Fibroblast of pulmonary artery (primary cell): ENCODE data around the gene PATJ.

Source experiments
- DNase-seq: peaks from one replicate; pipeline ENCODE4 v3.0.0-alpha.2; 2010; ENCODE audit warnings: low read depth
- H3K4me3 ChIP-seq: replicated peaks from 2 replicates; pipeline ENCODE4 v1.5.1; 2011; ENCODE audit warnings: low read depth, mild to moderate bottlenecking, control low read depth, low read length, moderate library complexity
- TF ChIP-seq, protein P1 (sequence below): IDR thresholded peaks from 2 replicates; pipeline ENCODE4 v1.5.1; 2011; ENCODE audit warnings: mild to moderate bottlenecking, control low read depth, low read length, inconsistent platforms; ENCODE audit errors: missing control alignments

Gene PATJ

DNA sequence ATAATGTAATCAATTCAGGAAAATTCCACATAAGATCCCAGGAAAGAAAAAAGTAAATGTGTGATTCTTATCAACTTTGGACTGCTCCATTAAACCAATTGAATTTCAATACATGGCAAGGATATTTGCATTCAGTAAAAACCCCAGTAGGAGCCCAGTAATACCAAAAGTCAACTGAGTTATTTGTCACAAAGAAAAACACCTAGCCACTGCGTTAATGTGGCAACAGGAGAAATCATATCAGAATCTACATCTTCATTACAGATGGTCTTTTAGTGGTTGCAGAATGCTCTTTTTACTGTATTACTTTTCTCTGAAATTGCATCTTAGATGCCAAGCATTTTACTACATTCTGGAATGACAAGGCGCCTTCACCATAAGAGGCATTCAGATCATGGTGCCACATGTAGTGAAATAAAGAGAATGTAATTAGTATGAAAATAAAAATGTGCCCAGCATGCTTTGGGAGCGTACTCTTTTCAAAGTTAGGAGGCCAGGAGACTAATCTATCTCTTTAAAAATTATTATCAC is 180.7 kb downstream of the PATJ start:
- no peak for DNase-seq
- TF ChIP-seq, protein P1, sequence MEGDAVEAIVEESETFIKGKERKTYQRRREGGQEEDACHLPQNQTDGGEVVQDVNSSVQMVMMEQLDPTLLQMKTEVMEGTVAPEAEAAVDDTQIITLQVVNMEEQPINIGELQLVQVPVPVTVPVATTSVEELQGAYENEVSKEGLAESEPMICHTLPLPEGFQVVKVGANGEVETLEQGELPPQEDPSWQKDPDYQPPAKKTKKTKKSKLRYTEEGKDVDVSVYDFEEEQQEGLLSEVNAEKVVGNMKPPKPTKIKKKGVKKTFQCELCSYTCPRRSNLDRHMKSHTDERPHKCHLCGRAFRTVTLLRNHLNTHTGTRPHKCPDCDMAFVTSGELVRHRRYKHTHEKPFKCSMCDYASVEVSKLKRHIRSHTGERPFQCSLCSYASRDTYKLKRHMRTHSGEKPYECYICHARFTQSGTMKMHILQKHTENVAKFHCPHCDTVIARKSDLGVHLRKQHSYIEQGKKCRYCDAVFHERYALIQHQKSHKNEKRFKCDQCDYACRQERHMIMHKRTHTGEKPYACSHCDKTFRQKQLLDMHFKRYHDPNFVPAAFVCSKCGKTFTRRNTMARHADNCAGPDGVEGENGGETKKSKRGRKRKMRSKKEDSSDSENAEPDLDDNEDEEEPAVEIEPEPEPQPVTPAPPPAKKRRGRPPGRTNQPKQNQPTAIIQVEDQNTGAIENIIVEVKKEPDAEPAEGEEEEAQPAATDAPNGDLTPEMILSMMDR = no peak

DNA sequence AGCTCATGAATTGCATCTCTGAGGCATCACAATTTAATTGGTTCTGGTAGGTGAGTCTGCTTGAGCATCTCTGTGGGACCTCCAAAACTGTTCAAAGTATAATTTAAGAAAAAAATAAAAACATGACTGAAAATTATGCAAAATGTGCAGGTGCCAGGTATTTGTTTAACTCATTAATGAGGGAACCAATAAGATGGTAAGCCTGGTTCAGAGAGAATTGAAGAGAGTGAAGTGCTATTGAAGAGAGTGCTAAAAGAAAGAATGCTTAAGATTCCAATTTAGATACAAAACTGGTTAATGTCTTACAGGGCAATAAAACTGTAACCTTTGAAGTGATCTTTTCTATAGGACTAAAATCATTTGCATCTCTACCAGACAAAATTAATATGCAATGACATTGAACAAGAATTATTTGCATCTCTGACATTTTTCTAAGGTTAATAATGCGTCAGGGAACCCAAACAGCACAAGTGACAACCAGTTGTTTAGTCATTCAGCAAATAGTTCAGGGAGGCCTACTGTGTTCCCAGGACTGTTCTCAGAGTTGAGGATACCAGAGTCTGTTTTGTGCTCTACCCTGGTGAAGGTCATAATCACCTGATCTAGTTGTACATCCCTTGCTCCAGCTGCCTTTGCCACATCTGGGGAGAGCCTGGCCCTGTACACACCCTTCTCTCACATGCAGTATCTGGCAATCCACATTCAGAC is 183.5 kb downstream of the PATJ start:
- H3K4me3 ChIP-seq = no peak overlapping the region
- TF ChIP-seq, protein P1 = no peak
- no peak for DNase-seq

More for the DNA sequence above, 180.7 kb downstream of the PATJ start:
- no peak overlapping the region for H3K4me3 ChIP-seq

DNA sequence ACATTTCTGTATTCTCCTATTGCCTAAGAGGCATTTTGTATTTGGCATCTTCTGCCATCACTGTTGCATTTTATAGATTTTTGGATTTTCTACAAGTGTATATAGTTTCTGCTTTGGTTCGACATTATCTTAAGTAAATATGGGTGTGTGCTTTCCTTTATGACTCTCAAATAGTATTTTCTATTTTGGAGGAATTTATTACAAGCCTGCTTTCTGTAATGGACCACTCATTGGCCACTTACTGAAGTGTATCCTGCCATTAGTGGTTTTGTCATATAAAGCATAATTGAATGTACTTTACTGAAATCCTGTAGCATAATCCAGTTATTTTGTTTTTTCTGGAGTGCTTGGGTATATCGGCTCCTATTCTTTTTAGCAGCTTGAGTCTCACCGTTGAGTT is 184.3 kb downstream of the PATJ start:
- TF ChIP-seq, protein P1 = no peak
- no peak overlapping the region for H3K4me3 ChIP-seq

DNA sequence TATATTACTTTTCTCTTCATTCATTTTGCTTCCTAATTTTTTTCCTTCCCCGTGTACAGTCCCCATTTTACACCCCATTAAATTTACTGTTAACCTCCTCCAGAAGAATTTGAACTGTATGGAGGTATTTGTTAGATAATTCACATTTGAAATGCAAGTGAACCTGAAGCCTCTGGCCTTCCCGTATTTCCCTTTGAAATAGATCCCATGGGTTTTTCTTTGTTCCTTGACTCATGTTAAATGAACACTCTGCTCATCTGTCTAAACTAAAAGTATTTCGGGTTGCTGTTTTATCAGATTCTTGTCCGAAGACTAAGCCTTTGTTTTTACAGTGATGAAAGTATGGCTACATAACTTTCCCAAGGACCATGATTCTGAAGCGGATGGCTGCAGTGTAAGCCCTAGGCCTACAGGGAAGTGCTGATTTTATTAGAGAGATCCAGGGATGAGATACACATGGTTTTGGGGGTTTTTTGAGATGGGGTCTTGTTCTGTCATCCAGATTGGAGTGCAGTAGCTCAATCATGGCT is 187.9 kb downstream of the PATJ start:
- no peak for DNase-seq
- TF ChIP-seq, protein P1 = no peak
- H3K4me3 ChIP-seq = no peak overlapping the region

More for the DNA sequence above, 184.3 kb downstream of the PATJ start:
- no peak for DNase-seq

DNA sequence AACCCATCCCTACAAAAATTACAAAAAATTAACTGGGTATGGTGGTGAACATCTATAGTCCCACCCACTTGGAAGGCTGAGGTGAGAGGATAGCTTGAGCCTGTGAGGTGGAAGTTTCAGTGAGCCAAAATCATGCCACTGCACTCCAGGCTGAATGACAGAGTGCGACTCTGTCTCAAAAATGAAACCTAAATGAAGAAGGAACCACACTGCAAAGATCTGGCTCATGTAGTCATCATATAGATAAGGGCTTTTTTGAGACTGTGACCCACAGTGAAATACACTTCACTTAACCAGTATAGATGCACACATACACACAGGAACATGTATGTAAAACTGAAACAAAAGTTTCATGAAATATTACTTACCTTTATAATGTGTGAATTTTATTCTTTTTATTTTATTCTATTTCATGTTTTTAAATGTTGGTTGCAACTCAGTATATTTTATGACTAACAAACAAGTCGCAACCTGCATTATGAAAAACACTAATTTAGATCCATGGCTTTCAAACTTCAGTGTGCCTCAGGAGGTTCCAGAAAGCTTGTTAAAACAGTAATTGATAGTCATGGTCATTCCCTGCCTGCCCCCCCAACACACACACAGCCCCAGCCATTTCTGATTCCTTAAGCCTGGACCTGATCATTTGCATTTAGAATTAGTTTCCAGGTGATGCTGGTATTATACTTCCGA is 189.5 kb downstream of the PATJ start:
- no peak overlapping the region for H3K4me3 ChIP-seq
- TF ChIP-seq, protein P1 = no peak
- DNase-seq = no peak

DNA sequence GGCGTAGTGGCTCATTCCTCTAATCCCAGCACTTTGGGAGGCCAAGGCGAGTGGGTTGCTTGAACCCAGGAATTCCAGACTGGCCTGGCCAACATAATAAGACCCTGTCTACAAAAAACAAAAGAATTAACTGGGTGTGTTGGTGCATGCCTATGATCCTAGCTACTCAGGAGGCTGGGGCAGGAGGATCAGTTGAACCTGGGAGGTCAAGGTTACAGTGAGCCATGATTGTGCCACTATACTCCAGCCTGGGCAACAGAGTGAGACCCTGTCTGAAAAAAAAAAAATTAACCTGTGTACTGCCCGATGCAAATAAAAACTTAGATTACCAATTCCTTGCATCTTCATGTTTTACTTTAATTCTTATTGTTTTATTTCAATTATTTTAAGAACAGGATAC is 193.2 kb downstream of the PATJ start:
- H3K4me3 ChIP-seq = no peak overlapping the region
- TF ChIP-seq, protein P1 = no peak

More for the DNA sequence above, 193.2 kb downstream of the PATJ start:
- no peak for DNase-seq
